Fibroblast of lung (primary cell): ENCODE data around the gene CNTN4. TPM values are rescaled to one million over a fixed set of nuclear protein-coding genes. Genes with fewer than 3 reads are reported as not detected.

Experiments
- DNase-seq, 2 donors: peaks; one replicate each; pipeline versions ENCODE4 v3.0.0 to v3.0.0-alpha.2; 2010; ENCODE audit warnings: low read depth in 2 of 2
- H2AFZ ChIP-seq: 2 replicates; pipeline ENCODE4 v1.5.1; 2012; ENCODE audit warnings: low read length, control low read depth, inconsistent platforms
- H3K27ac ChIP-seq: 2 replicates; pipeline ENCODE4 v1.5.1; 2011; ENCODE audit warnings: low read length, control low read depth; ENCODE audit not compliant: insufficient read depth
- H3K27me3 ChIP-seq: 2 replicates; pipeline ENCODE4 v1.5.1; 2011; ENCODE audit warnings: mild to moderate bottlenecking, low read length; ENCODE audit not compliant: control insufficient read depth, insufficient read depth
- H3K36me3 ChIP-seq: 2 replicates; pipeline ENCODE4 v1.5.1; 2011; ENCODE audit warnings: low read length; ENCODE audit not compliant: control insufficient read depth, insufficient read depth
- H3K4me1 ChIP-seq: 2 replicates; pipeline ENCODE4 v1.5.1; 2011; ENCODE audit warnings: low read length; ENCODE audit not compliant: control insufficient read depth, insufficient read depth; ENCODE audit errors: extremely low read depth
- H3K4me2 ChIP-seq: 2 replicates; pipeline ENCODE4 v1.5.1; 2011; ENCODE audit warnings: low read length, control low read depth; ENCODE audit not compliant: insufficient read depth; ENCODE audit errors: extremely low read depth
- H3K4me3 ChIP-seq, 4 experiments: fragments of 200-600 bp in 1 of 4; sonication (generic) in 1 of 4; replicated peaks in 1 of 4; 2 replicates each; pipeline ENCODE4 v1.5.1; 2011 to 2016; ENCODE audit warnings: low read length in 4 of 4, low read depth in 3 of 4, mild to moderate bottlenecking in 3 of 4, control low read depth in 2 of 4, inconsistent platforms in 1 of 4, mixed read lengths in 1 of 4; ENCODE audit not compliant: insufficient read depth in 1 of 4; ENCODE audit errors: control extremely low read depth in 1 of 4
- H3K79me2 ChIP-seq: 2 replicates; pipeline ENCODE4 v1.5.1; 2012; ENCODE audit warnings: mild to moderate bottlenecking, low read length, inconsistent platforms; ENCODE audit not compliant: control insufficient read depth, insufficient read depth
- H3K9ac ChIP-seq: 2 replicates; pipeline ENCODE4 v1.5.1; 2011; ENCODE audit warnings: mild to moderate bottlenecking, low read length, control low read depth; ENCODE audit not compliant: insufficient read depth
- H3K9me3 ChIP-seq: 2 replicates; pipeline ENCODE4 v1.5.1; 2012; ENCODE audit warnings: low read depth, low read length; ENCODE audit not compliant: control insufficient read depth, insufficient read depth
- H4K20me1 ChIP-seq: 2 replicates; pipeline ENCODE4 v1.5.1; 2011; ENCODE audit warnings: low read length; ENCODE audit not compliant: control insufficient read depth, insufficient read depth; ENCODE audit errors: extremely low read depth
- CTCF ChIP-seq, 2 donors: IDR thresholded peaks in 1 of 2; conservative IDR thresholded peaks in 1 of 2; 1 replicate in 1 of 2; 2 replicates in 1 of 2; pipeline ENCODE4 v1.5.1; 2011 to 2012; ENCODE audit warnings: low read length in 2 of 2, control low read depth in 1 of 2, inconsistent platforms in 1 of 2, low read depth in 1 of 2, mild to moderate bottlenecking in 1 of 2
- EZH2 ChIP-seq: IDR thresholded peaks from 2 replicates; pipeline ENCODE4 v1.5.1; 2012; ENCODE audit warnings: low read length, control low read depth, mild to moderate bottlenecking; ENCODE audit errors: missing control alignments
- polyA plus RNA-seq, 2 donors: library from polyadenylated mRNA; depleted of rRNA in 1 of 2; stranded (reverse) in 1 of 2; unstranded in 1 of 2; fragments of >200 nt; gene quantifications; 2 replicates each; pipeline ENCODE4 v1.2.1, GENCODE V29; 2011 to 2012; ENCODE audit warnings: missing spikeins in 1 of 2
- total RNA-seq: library from RNA; depleted of rRNA; stranded (reverse); fragments of >200 nt; gene quantifications from 2 replicates; pipeline ENCODE4 v1.2.1, GENCODE V29; 2014

CNTN4 gene
- total and polyA plus RNA-seq, 2 donors (not counting 1 experiment from before 2014, with no cell fraction given), result 0.17 to 0.69 TPM

- TF ChIP-seq CTCF (conservative IDR thresholded peaks at IDR 0.05 in 1 of 2, IDR thresholded peaks at IDR 0.05 in 1 of 2; ENCODE audit: low read depth in 1 of 2, low read length in 2 of 2), result no peak
- no peak for TF ChIP-seq EZH2
- H2AFZ ChIP-seq, result no peak overlapping the region
- no peak overlapping the region for H3K27ac ChIP-seq
- no peak overlapping the region for H3K9ac ChIP-seq
- H3K27me3 ChIP-seq, result no peaks in the 10 kb centered on the region
- DNase-seq, result no peak
- no peak overlapping the region for H3K4me3 ChIP-seq
- no peaks in the 10 kb centered on the region for H3K36me3 ChIP-seq
- no peaks in the 10 kb centered on the region for H3K9me3 ChIP-seq
- H3K4me1 ChIP-seq, result no peaks in the 10 kb centered on the region
- H3K79me2 ChIP-seq, result no peaks in the 10 kb centered on the region
- no peaks in the 10 kb centered on the region for H4K20me1 ChIP-seq
- H3K4me2 ChIP-seq, result no peak overlapping the region
Observed at GRCh38 chr3:2261747-2262146, 163.1 kb downstream of the CNTN4 start.

- H3K9ac ChIP-seq, result no peak overlapping the region
- H4K20me1 ChIP-seq, result no peaks in the 10 kb centered on the region
- DNase-seq, result no peak
- no peaks in the 10 kb centered on the region for H3K9me3 ChIP-seq
- no peaks in the 10 kb centered on the region for H3K36me3 ChIP-seq
- no peak overlapping the region for H3K4me3 ChIP-seq
- no peaks in the 10 kb centered on the region for H3K27me3 ChIP-seq
- no peaks in the 10 kb centered on the region for H3K79me2 ChIP-seq
- TF ChIP-seq CTCF (conservative IDR thresholded peaks at IDR 0.05 in 1 of 2, IDR thresholded peaks at IDR 0.05 in 1 of 2; ENCODE audit: low read depth in 1 of 2, low read length in 2 of 2) (no peak), EZH2 (no peak)
- H3K4me1 ChIP-seq, result no peaks in the 10 kb centered on the region
- no peak overlapping the region for H3K27ac ChIP-seq
- no peak overlapping the region for H2AFZ ChIP-seq
- H3K4me2 ChIP-seq, result no peak overlapping the region
Observed at GRCh38 chr3:2262204-2262603, 163.5 kb downstream of the CNTN4 start.

- H3K79me2 ChIP-seq, result no peaks in the 10 kb centered on the region
- no peak overlapping the region for H3K4me2 ChIP-seq
- H3K9ac ChIP-seq, result no peak overlapping the region
- no peaks in the 10 kb centered on the region for H3K4me1 ChIP-seq
- H2AFZ ChIP-seq, result no peak overlapping the region
- no peaks in the 10 kb centered on the region for H3K36me3 ChIP-seq
- no peak overlapping the region for H3K4me3 ChIP-seq
- no peak for DNase-seq
- no peaks in the 10 kb centered on the region for H3K9me3 ChIP-seq
- H4K20me1 ChIP-seq, result no peaks in the 10 kb centered on the region
- no peak overlapping the region for H3K27ac ChIP-seq
- H3K27me3 ChIP-seq, result no peaks in the 10 kb centered on the region
- TF ChIP-seq CTCF (conservative IDR thresholded peaks at IDR 0.05 in 1 of 2, IDR thresholded peaks at IDR 0.05 in 1 of 2; ENCODE audit: low read depth in 1 of 2, low read length in 2 of 2) (no peak), EZH2 (no peak)
Observed at GRCh38 chr3:2266606-2267005, 167.9 kb downstream of the CNTN4 start.
